Daoy (cell line): ENCODE data around the gene MSS51. TPM values are rescaled to one million over a fixed set of nuclear protein-coding genes. Genes with fewer than 3 reads are reported as not detected.
"Not testable (repeated sequence)": the region's sequence is repeated elsewhere in the genome, so short reads cannot be mapped to it uniquely, and the experiment has no call there.

Source experiments
- DNase-seq: peaks from one replicate; pipeline ENCODE4 v3.0.0-alpha.2; 2015; ENCODE audit warnings: low read depth
- total RNA-seq: library from RNA; depleted of rRNA; stranded (reverse); fragments of >200 nt; shearing (Covaris generic); gene quantifications from 2 replicates; pipeline ENCODE4 v1.2.3, GENCODE V29; 2014

The MSS51 gene
- total RNA-seq, 1 experiment from 2014 or later: 0.57 TPM

- no peak for DNase-seq
Observed at GRCh38 chr10:73414230-73414945, 19.0 kb downstream of the MSS51 start.

- DNase-seq: peak; percentile 90
Observed at GRCh38 chr10:73413528-73414229, 19.7 kb downstream of the MSS51 start, which contains the start of gene ANXA7. Gene ANXA7, minus strand, starts transcription at chr10:73414058. Its CDS starts 13,202 bp downstream, at chr10:73400856.

- peak; percentile 52 for DNase-seq
Observed at GRCh38 chr10:73413108-73413527, 20.2 kb downstream of the MSS51 start.

GRCh38 chr10:73410897-73411296 is 22.5 kb downstream of the MSS51 start:
- no peak for DNase-seq

GRCh38 chr10:73408978-73409521 is 24.3 kb downstream of the MSS51 start:
- no peak for DNase-seq

GRCh38 chr10:73408061-73408460 is 25.3 kb downstream of the MSS51 start:
- no peak for DNase-seq

GRCh38 chr10:73407495-73407894 is 25.9 kb downstream of the MSS51 start:
- DNase-seq: no peak

- no peak for DNase-seq
Observed at GRCh38 chr10:73406846-73407245, 26.5 kb downstream of the MSS51 start.

- DNase-seq: no peak
Observed at GRCh38 chr10:73405556-73405955, 27.8 kb downstream of the MSS51 start.

GRCh38 chr10:73404690-73405089 is 28.7 kb downstream of the MSS51 start:
- DNase-seq: no peak

GRCh38 chr10:73401636-73402035 is 31.7 kb downstream of the MSS51 start:
- no peak for DNase-seq

GRCh38 chr10:73399063-73399462 is 34.3 kb downstream of the MSS51 start:
- DNase-seq: no peak

- DNase-seq: no peak
Observed at GRCh38 chr10:73398024-73398423, 35.3 kb downstream of the MSS51 start.

GRCh38 chr10:73394325-73394724 is 39.0 kb downstream of the MSS51 start:
- DNase-seq: not testable (repeated sequence)

- DNase-seq: no peak
Observed at GRCh38 chr10:73388228-73388627, 45.1 kb downstream of the MSS51 start.

GRCh38 chr10:73386583-73386982 is 46.8 kb downstream of the MSS51 start:
- no peak for DNase-seq

- no peak for DNase-seq
Observed at GRCh38 chr10:73379064-73379748, 54.2 kb downstream of the MSS51 start.

GRCh38 chr10:73376679-73377078 is 56.7 kb downstream of the MSS51 start:
- no peak for DNase-seq
